MM.1S (cell line): ENCODE results near the gene FNDC10.

Experiments
- EZH2phosphoT487 ChIP-seq: fragments of 300-600 bp; sonication (generic); IDR thresholded peaks from 2 replicates; pipeline ENCODE4 v1.6.1; 2018; ENCODE audit warnings: antibody characterized with exemption, low read length
- TF ChIP-seq, protein P1 (sequence below): fragments of 300-600 bp; sonication (generic); IDR thresholded peaks from 2 replicates; pipeline ENCODE4 v1.5.1; 2016; ENCODE audit warnings: antibody characterized with exemption, low read length, mixed read lengths

DNA sequence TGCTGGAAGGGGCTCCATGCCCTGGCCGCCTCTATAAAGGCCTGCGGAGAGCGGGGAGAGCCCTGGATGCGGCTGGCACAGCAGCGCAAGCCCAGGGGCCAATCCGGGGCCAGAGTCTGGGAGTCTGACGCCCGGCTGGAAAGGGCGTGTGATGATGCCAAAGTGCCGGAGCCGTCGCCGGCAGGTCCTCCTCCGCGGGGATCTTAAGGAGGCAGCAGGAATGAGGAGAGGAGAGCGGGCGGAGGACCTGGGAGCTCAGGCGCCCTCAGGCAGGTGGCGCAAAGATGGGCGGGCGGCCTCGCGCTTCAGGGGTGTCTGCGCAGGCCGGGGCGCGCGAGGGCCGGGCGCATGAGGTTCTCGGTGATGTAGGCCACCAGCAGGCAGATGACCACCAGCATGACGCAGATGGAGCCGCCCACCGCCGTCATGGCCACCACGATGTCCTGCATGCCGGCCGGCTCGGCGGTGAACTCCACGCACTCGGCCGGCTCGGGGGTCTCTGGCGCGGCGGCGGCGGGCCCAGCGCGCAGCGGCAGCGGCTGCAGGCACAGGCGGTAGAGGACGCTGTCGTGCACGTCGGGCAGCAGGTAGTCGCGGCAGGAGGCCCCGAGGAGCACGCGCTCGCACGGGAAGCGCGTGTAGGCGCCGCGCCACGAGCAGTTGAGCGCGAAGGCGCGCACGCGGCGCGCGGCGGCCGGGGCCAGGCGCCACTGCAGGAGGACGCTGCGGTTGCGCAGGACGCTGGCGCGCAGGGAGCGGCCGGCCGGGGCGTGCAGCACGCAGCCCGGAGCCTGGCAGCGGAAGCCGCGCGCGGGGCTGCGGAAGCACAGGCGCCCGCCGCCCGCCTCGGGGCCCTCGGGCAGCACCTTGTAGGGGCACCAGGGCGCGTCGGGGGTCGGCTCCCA, 653 bp downstream of the FNDC10 start:
- TF ChIP-seq, protein P1, sequence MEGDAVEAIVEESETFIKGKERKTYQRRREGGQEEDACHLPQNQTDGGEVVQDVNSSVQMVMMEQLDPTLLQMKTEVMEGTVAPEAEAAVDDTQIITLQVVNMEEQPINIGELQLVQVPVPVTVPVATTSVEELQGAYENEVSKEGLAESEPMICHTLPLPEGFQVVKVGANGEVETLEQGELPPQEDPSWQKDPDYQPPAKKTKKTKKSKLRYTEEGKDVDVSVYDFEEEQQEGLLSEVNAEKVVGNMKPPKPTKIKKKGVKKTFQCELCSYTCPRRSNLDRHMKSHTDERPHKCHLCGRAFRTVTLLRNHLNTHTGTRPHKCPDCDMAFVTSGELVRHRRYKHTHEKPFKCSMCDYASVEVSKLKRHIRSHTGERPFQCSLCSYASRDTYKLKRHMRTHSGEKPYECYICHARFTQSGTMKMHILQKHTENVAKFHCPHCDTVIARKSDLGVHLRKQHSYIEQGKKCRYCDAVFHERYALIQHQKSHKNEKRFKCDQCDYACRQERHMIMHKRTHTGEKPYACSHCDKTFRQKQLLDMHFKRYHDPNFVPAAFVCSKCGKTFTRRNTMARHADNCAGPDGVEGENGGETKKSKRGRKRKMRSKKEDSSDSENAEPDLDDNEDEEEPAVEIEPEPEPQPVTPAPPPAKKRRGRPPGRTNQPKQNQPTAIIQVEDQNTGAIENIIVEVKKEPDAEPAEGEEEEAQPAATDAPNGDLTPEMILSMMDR: no peak
- TF ChIP-seq EZH2phosphoT487: no peak
